GM19397 (cell line): Measurements from ENCODE around the gene PHACTR3.

Experiments
- ATAC-seq: cut with Tn5 transposase; IDR thresholded peaks from one replicate; pipeline ENCODE4 v1.9.1; 2021; ENCODE audit warnings: mild to moderate bottlenecking, moderate library complexity; ENCODE audit not compliant: unreplicated experiment

Gene PHACTR3

GRCh38 chr20:59823030-59823423 lies 218.7 kb downstream of the PHACTR3 start:
- no peak for ATAC-seq

DNA sequence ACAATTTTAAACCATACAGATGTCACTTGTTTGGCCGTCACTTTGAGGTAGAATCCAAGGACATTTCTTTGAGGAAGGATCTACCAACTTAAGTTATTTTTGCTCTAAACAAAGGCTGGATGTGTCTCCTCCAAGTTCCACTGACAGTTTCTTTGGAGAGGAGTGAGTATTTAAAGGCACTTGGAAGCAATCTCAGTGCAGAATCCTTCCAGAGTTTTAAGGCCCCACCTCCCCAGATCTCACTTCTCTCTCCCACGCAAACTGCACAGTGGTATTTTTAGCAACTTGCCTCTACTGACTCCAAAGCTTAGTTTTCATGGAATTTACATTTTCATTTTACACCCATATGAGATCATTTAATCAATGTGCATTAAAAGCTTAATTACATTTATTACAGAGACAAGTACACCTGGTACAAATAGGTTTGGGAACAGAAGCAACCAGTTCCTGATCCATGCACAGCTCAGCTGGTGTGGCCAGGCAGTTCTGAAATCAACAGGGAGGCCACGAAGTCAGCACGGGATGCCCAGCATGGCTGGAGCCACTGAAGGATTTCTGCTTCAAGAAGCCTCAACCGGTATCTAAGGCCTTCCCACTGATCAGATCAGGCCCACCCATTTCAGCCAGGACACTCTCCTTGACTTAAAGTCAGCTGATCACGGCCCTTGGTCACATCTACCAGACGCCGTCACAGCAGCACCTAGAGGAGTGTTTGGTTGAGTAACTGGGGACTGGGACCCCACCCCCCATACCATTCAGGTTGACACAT lies 219.3 kb downstream of the PHACTR3 start:
- no peak for ATAC-seq

- ATAC-seq = no peak
Observed at GRCh38 chr20:59824711-59825562, 220.6 kb downstream of the PHACTR3 start.

GRCh38 chr20:59825563-59825920 lies 221.2 kb downstream of the PHACTR3 start:
- no peak for ATAC-seq

DNA sequence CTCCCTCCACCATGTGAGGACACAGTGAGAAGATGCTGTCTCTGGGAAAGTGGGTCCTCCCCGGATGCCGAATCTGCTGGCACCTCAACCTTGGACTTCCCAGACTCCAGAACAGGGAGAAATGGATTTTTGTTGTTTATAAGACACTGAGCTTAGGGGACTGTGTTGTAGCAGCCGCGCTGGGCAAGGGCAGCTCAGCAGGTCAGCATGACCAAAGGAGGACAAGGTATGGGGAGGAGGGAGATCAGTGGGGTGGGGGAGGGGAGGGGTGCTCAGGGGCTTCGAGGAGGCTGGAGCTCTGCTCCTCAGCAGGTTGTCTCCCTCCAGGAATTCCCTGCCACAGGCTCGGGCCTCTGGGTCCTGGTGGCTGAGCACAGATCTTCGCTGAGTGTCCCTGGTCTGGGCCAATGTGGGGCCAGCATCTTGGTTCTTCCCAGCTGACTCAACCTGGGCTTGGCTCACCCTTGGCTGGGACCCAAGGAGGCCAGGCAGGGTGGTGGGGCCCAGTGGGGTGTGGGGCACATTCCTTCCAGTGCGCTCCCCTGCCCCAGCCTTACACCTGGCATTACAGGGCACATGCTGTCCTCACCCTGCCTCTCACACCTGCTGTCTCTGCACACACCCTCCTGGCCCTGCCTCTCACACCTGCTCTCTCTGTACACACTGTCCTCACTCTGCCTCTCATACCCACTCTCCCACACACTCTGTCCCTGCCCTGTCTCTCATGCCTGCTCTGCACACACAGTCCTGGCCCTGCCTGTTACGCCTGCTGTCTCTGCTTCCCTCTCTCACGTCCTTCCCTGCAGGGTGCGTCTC lies 221.8 kb downstream of the PHACTR3 start:
- ATAC-seq = no peak

- no peak for ATAC-seq
Observed at GRCh38 chr20:59827138-59828056, 223.1 kb downstream of the PHACTR3 start.

DNA sequence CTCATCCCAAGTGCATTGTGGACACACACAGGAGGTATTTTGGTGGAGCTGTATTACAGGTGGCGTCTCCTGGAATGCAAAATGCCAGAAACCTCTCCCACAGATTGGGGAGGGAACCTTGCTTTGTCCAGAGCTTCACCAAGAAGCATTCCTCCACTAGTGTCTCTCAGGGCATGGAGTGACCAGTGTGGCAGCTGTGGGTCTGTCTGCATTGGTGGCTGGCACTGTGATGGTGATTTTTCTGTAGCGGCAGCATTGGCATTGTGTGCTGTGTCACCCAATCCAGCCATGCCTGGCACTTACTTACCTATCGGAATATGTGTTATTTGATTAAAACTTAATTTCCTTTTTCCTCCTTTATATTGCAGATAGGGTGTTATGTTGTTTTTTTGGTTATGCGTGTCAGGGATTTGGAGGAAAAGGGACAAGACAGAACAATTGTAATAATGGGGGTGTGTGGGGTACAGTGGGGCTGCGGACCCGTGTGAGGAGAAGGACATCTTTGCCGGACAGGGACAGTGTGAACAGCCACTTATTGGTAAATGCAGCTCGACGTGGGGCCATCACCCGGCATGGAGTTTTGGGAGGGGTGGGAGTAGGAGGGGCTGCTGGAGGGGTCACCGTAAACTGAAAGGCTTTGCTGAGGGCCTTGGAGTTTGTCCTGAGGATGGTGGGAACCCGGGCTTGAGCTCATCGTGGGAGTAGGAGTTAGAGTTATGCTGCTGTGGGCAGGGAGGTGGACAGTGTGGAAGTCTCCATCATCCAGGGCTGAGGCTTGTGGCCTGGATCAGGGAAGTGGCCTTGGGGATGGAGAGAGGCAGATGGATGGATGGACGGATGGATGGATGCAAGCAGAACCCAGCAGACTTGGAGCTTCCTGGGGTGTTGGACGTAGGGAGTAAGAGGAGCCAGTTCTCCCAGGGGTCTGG lies 224.0 kb downstream of the PHACTR3 start:
- no peak for ATAC-seq

- no peak for ATAC-seq
Observed at GRCh38 chr20:59829054-59829785, 224.9 kb downstream of the PHACTR3 start.

DNA sequence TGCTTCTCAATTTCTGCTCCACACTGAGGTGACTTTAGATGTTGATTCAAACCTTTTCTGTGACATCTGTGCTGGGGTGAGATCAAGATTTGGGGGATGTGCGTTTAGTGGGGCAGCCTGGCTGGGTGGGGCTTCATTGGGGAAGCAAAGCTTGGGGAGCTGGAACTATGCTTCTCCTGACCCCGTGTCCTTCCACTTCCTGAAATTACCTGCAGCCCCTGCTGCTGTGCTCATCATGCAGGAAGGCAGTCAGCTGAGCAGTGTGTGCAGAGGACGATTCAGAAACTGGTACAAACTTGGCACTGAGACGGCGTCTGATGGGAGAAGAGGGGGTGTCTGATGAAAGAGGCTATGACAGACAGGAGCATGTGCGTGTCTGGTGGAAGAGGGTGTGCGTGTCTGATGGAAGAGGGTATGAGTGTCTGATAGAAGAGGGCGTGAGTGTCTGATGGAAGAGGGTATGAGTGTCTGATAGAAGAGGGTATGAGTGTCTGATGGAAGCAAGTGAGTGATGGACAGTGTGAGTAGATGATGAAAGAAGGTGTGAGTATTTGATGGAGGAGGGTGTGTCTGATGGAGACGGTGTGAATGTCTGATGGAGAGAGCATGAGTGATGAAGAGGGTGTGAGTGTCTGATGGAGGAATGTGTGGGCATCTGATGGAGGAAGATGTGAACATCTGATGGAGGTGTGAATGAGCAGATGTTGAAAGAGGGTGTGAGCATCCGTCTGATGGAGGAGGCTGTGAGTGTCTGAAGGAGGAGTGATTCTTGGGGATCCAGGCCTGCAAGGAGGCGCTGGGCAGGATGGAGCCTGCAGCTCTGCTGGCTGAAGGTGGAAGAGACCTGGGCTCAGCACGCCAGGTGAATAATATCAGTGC lies 225.7 kb downstream of the PHACTR3 start:
- no peak for ATAC-seq

- no peak for ATAC-seq
Observed at GRCh38 chr20:59830665-59831023, 226.3 kb downstream of the PHACTR3 start.

- ATAC-seq = no peak
Observed at GRCh38 chr20:59831024-59831915, 226.9 kb downstream of the PHACTR3 start.

DNA sequence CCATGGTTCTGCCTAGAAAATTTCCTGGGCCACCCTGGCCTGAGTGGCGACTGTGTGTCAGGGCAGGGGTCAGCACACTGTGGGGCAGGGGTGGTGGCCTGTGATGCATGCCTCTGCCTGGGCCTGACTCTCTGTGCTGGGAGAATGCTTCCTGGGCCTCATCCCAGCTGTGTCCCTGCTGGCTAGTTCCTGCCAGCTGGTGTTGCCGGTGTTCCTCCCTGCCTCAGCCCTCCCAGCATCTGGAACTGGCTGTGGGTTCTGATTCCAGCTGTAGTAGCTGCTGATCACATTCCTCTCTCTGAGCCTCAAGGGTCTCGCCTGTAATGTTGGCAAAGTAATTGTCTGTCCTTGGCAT lies 227.6 kb downstream of the PHACTR3 start:
- no peak for ATAC-seq

DNA sequence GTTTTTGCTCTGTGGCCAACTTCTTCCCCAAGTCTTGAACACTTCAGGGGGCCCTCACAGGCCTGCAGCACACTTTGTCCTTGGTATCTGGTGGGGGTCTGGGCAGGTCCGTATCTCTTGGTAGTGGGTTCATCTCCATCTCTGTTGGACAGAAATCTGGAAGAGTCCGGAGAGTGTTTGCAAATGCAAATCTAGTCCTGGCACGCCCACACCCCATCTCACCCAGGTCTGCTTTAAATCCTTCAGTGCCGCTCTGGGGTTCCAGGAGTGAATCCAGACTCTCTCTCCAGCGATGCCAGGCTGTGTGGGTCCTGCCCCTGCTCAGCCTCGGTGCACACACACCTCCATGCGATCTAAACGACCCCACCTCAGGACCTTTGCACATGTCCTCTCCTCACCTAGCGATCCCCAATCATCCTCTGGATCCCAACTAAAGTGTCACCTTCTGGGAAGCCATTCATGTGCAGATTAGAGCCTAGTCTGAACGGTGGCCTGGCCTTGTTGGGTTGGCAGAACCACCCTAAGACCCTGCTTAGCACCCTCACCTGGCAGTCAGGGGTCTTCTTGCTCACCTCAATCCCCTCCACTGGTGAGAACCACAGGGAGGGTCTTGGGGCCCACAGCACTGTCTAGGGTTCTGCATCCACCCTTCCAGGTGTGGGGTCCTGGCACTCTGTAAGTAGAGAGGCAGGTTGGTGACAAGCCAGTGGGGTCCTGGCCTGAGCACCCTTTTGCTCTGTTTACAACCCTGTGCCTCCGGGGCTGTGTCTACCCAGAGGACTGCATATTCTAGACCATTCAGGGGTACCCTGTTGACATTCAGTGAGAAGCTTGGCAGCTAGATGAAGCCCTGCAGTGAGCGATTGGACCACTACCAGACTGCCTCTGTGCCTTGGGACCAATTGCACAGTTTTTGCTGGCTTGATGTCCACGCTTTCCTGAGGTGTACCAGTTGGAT lies 228.3 kb downstream of the PHACTR3 start:
- ATAC-seq = no peak

GRCh38 chr20:59835057-59835447 lies 230.7 kb downstream of the PHACTR3 start:
- no peak for ATAC-seq
